ENCODE data around the gene PPP1R3F.

PPP1R3F gene

DNA sequence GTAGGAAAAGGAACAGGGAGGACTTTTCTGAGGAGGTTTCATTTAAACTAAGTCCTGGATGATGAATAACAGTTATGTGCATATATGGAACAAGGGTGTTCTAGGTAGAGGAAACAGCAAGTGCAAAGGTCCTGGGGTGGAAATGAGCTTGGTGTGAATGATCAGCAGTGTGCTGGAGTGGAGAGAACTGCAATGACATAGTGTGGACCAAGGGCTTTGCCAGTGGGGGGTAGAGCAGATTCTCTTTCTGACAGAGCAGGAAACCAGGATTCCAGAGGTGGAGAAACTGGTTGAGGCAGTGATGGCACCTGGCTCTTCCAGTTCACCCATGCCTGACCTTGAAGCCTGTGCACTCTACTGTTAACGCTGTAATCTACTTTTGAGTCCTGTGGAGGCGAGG, 1.7 kb downstream of the PPP1R3F start:
- H3K4me3 ChIP-seq (ENCODE audit: low read length): no peak overlapping the region
- no peak for DNase-seq (ENCODE audit: low read depth)

DNA sequence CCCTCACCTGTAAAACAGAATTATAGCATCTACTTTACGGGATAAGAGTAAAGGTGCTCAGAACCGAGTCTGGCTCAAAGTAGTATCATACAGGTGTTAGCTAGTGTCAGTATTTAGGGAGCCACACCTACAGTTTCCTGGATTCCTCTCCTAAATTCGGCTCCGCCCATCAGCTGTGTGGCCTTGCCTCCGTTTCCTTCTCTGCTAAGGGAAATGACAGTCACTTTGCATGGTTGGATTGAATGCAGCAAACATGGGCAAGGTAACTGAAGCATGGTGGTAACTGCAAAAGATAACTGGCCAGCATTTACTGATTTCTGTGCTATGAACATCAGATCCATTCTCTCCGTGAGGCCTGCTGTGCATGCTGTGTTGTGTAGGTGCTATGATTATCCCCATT, 2.8 kb downstream of the PPP1R3F start:
- TF ChIP-seq, protein P1, sequence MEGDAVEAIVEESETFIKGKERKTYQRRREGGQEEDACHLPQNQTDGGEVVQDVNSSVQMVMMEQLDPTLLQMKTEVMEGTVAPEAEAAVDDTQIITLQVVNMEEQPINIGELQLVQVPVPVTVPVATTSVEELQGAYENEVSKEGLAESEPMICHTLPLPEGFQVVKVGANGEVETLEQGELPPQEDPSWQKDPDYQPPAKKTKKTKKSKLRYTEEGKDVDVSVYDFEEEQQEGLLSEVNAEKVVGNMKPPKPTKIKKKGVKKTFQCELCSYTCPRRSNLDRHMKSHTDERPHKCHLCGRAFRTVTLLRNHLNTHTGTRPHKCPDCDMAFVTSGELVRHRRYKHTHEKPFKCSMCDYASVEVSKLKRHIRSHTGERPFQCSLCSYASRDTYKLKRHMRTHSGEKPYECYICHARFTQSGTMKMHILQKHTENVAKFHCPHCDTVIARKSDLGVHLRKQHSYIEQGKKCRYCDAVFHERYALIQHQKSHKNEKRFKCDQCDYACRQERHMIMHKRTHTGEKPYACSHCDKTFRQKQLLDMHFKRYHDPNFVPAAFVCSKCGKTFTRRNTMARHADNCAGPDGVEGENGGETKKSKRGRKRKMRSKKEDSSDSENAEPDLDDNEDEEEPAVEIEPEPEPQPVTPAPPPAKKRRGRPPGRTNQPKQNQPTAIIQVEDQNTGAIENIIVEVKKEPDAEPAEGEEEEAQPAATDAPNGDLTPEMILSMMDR (conservative IDR thresholded peaks at IDR 0.05; ENCODE audit: low read length): no peak
- no peak for DNase-seq (ENCODE audit: low read depth)
- H3K4me3 ChIP-seq (ENCODE audit: low read length): no peak overlapping the region

More for the DNA sequence above, 1.7 kb downstream of the PPP1R3F start:
- TF ChIP-seq, protein P1 (conservative IDR thresholded peaks at IDR 0.05; ENCODE audit: low read length): no peak

DNA sequence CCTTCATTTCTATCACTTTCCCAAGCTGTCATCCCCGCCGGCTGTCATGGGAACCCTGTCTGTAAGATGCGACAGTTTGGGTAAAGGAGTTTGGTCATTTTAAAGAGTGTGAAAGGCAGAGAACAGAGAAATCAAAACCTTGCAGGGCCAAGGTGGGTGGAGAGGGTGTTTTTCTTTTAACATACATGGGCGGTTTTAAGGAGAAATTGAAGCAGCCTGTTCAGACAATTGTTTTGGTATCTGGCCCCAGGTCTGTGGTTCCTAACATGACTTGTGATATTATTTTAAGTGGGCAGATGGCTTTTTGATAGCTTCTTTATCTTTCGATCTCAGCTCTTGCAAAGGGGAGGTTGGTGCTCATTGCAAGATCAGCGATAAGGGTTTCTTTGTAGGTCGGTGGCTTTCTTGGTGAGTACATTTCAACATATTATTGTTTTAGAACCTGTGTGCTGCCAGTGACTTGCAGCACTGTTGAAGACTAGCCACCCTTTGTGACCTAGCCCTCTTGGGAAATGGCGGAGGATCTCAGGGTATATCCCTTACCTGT, 3.7 kb downstream of the PPP1R3F start:
- DNase-seq (ENCODE audit: low read depth): no peak
- H3K4me3 ChIP-seq (ENCODE audit: low read length): no peak overlapping the region
- TF ChIP-seq, protein P1 (conservative IDR thresholded peaks at IDR 0.05; ENCODE audit: low read length): no peak

DNA sequence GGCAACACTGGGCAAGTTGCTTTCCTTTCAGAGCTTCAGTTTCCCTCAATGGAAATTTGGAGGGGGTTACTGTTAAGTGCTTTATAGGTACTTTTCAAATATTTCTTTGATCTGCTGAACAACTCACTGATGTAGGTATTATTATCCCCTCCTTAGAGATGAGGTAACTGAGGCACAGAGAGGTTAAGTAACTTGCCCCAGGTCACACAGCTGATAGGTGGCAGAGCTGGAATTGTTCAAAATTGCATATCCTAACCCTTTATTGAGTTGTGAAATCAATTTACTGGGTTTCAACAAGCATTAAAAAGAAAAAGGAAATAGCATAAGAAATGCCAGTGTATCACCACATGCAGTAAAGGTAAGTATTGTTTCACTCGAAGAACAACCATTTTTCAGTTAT, 6.6 kb downstream of the PPP1R3F start:
- TF ChIP-seq, protein P1 (conservative IDR thresholded peaks at IDR 0.05; ENCODE audit: low read length): no peak
- H3K4me3 ChIP-seq (ENCODE audit: low read length): no peak overlapping the region
- DNase-seq (ENCODE audit: low read depth): no peak

DNA sequence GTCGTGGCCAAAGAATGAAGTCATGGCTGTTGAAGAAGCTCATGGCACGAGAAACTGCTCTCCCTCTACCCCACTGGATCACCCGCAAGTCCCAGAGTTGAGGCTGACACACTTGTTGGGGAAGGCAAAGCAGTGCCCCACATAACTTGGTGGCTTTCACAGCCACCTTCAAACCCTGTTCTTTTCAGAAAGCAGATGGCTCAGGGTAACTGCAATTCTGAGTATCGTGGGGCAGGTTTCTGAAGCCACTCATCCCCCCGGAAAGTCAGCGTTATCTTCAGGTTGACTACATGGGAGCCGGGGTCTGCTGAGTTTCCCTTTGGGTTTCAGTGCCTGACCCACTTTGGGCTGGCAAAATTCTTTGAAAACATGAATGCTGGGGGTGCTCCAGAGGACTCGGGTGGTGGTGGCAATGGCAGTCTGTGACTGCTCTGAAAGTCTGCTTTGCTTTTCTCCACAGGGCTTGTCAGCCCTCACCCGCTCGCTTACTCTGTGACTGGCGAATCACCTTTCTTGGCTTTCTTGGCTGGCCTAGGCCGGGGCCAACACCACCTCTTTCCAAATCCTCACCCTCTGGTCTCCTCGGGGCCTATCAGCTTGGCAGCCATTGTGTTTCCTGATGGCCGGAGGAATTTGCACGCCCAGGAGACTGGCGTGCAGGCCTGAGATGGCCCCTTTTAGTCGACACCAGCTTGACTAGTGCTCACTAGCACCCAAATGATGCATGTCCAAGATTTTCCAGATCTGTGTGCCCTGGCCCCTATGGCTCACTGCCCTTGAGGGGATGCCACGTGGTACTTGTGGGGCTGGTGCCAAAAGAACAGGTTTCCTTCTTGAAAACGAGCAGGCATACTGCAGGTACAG, 7.3 kb downstream of the PPP1R3F start:
- H3K4me3 ChIP-seq (ENCODE audit: low read length): no peak overlapping the region
- DNase-seq (ENCODE audit: low read depth): peak; percentile 16
- TF ChIP-seq, protein P1 (conservative IDR thresholded peaks at IDR 0.05; ENCODE audit: low read length): no peak

DNA sequence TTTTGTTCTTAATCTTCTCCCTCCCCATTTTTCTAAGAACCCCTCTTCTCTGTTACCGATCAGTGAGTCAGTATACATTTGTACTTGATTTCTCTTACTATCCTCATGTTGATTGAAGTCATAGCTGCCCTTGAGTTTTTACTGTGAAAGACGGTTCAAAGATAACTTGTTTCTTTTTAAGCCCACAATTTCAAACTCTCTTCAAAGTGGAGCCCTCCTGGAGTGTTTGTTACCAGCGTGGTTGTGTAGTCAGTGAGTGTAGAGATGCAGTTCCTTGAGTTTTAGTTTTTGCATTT, 7.9 kb downstream of the PPP1R3F start:
- DNase-seq (ENCODE audit: low read depth): no peak
- no peak overlapping the region for H3K4me3 ChIP-seq (ENCODE audit: low read length)
- TF ChIP-seq, protein P1 (conservative IDR thresholded peaks at IDR 0.05; ENCODE audit: low read length): no peak

DNA sequence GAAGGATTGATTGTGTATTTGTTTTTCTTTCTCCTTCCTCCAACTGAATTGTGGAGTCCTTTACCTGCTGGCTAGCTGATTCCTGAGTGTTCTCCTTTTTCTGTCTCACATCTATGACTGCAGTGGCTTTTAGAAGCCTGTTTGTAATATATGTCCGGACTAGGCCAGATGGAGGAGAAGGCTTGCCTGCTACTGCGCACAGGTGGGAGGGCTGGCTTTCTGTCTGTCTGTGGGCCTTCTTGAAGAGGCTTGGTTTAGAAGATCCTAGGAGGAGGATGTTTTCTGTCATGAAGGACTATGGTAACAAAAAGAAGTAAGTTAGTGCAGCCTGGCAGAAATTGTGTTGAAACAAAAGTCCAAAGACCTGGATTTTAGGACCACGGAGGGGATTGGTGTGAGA, 8.5 kb downstream of the PPP1R3F start:
- DNase-seq (ENCODE audit: low read depth): no peak
- TF ChIP-seq, protein P1 (conservative IDR thresholded peaks at IDR 0.05; ENCODE audit: low read length): no peak
- H3K4me3 ChIP-seq (ENCODE audit: low read length): no peak overlapping the region
